OCI-LY3 (cell line): Measurements from ENCODE around the gene MYO9A.

Experiments
- CTCF ChIP-seq: fragments of 200-600, 300-600 bp; sonication (generic); IDR thresholded peaks from 2 replicates; pipeline ENCODE4 v1.5.1; 2014; ENCODE audit warnings: antibody characterized with exemption, low read length, low read depth
- EZH2phosphoT487 ChIP-seq: fragments of 200-600 bp; shearing (Covaris generic); IDR thresholded peaks from 2 replicates; pipeline ENCODE4 v1.6.1; 2018; ENCODE audit warnings: antibody characterized with exemption, mixed run types, low read depth

GRCh38 chr15:71817351-71817750 is 300.6 kb downstream of the MYO9A start:
- no peak for TF ChIP-seq CTCF
- no peak for TF ChIP-seq EZH2phosphoT487
